Adrenal gland (tissue), 5 donors: ENCODE data around the gene CKS1B.

Experiments used
- CTCF ChIP-seq, 6 experiments: fragments of 450-650 bp in 4 of 6; fragments of 200-600 bp in 2 of 6; sonication (generic) in 1 of 6; IDR thresholded peaks; 1 replicate in 5 of 6; 2 replicates in 1 of 6; pipeline versions ENCODE4 v1.5.1 to v1.8.0; 2016 to 2021; ENCODE audit warnings: antibody characterized with exemption in 6 of 6, mild to moderate bottlenecking in 2 of 6, moderate library complexity in 1 of 6
- POLR2A ChIP-seq, 2 donors: fragments of 450-650 bp; IDR thresholded peaks; one replicate each; pipeline ENCODE4 v1.6.1; 2017; ENCODE audit warnings: antibody characterized with exemption in 2 of 2, mild to moderate bottlenecking in 2 of 2, moderate library complexity in 1 of 2
- donor health status: DM: no; HTN: no; CAD: no.

- TF ChIP-seq POLR2A (IDR thresholded peaks at IDR 0.05) (no peak), CTCF (IDR thresholded peaks at IDR 0.05) (no peak)
These were observed 19.7 kb downstream of the CKS1B start for GRCh38 chr1:154994269-154994587.
